Measurements from ENCODE around the gene GLTPD2. TPM values are rescaled to one million over a fixed set of nuclear protein-coding genes. Genes with fewer than 3 reads are reported as not detected.
"Not testable (repeated sequence)": the region's sequence is repeated elsewhere in the genome, so short reads cannot be mapped to it uniquely, and the experiment has no call there.

The GLTPD2 gene
- total RNA-seq, 2 experiments from 2014 or later: not detected

GRCh38 chr17:4827399-4827798, 38.6 kb downstream of the GLTPD2 start:
- Mint-ChIP-seq H3K36me3 (no peaks in the 10 kb centered on the region), H3K27me3 (peaks cover 4% of the 10 kb centered on the region), H3K27ac (no peak overlapping the region), H3K4me3 (no peak overlapping the region), H3K9me3 (ENCODE audit: low read depth) (no peaks in the 10 kb centered on the region), H3K4me1 (peaks cover 1% of the 10 kb centered on the region)
- DNase-seq: no peak
- no peak for ATAC-seq
- CTCF ChIA-PET: no interaction called here

GRCh38 chr17:4832829-4833177, 44.0 kb downstream of the GLTPD2 start:
- Mint-ChIP-seq H3K4me3 (peak overlapping the region; percentile 75), H3K4me1 (peaks cover 33% of the 10 kb centered on the region), H3K27ac (peak overlapping the region; percentile 79)
- CTCF ChIA-PET: interaction anchor here (1.8 kb wide), 1 partner anchor 25 kb away, joined by 4 read pairs; the partner anchor contains the start of gene PLD2
- DNase-seq; H3K9me3 Mint-ChIP-seq (ENCODE audit: low read depth); H3K27me3 Mint-ChIP-seq; H3K36me3 Mint-ChIP-seq: not testable (repeated sequence)
- ATAC-seq: peak; percentile 11

- H3K36me3 Mint-ChIP-seq: peaks cover 5% of the 10 kb centered on the region
- H3K27me3 Mint-ChIP-seq: peaks cover 4% of the 10 kb centered on the region
- DNase-seq: peak; percentile 94
- CTCF ChIA-PET: interaction anchor here (0.7 to 1.8 kb wide), 3 partner anchors 8 to 43 kb away, joined by 4 to 5 read pairs (median 4); partner anchors contain the start of gene PLD2
- peak within 1 kb of the TSS; percentile 79 for H3K27ac Mint-ChIP-seq
- peaks cover 33% of the 10 kb centered on the region for H3K4me1 Mint-ChIP-seq
- H3K9me3 Mint-ChIP-seq (ENCODE audit: low read depth): no peaks in the 10 kb centered on the region
- peak within 1 kb of the TSS; percentile 93 for H3K4me3 Mint-ChIP-seq
- peak; percentile 91 for ATAC-seq
Measured at GRCh38 chr17:4833178-4833940, 44.6 kb downstream of the GLTPD2 start, which contains the start of gene MINK1. TSS of gene MINK1 (plus strand) at chr17:4833340. CDS start at chr17:4833584, 244 bp downstream.

GRCh38 chr17:4833941-4834680, 45.3 kb downstream of the GLTPD2 start:
- DNase-seq (no peak), ATAC-seq (no peak)
- H3K27me3 Mint-ChIP-seq: no peaks in the 10 kb centered on the region
- CTCF ChIA-PET: interaction anchor here (0.7 to 1.8 kb wide), 3 partner anchors 9 to 44 kb away, joined by 4 to 5 read pairs (median 4); partner anchors contain the start of gene PLD2
- peaks cover 37% of the 10 kb centered on the region for H3K4me1 Mint-ChIP-seq
- peaks cover 6% of the 10 kb centered on the region for H3K36me3 Mint-ChIP-seq
- H3K4me3 Mint-ChIP-seq: peak overlapping the region; percentile 93
- H3K27ac Mint-ChIP-seq: peak overlapping the region; percentile 69
- H3K9me3 Mint-ChIP-seq (ENCODE audit: low read depth): no peaks in the 10 kb centered on the region

GRCh38 chr17:4834681-4835020, 45.9 kb downstream of the GLTPD2 start:
- CTCF ChIA-PET: interaction anchor here (1.2 kb wide), 1 partner anchor 45 kb away, joined by 5 read pairs; no protein-coding TSS in a partner anchor
- H3K36me3 Mint-ChIP-seq: peaks cover 9% of the 10 kb centered on the region
- peaks cover 43% of the 10 kb centered on the region for H3K4me1 Mint-ChIP-seq
- H3K9me3 Mint-ChIP-seq (ENCODE audit: low read depth): no peaks in the 10 kb centered on the region
- H3K27me3 Mint-ChIP-seq: no peaks in the 10 kb centered on the region
- H3K27ac Mint-ChIP-seq: peak overlapping the region; percentile 34
- DNase-seq (no peak), ATAC-seq (no peak)
- peak overlapping the region; percentile 93 for H3K4me3 Mint-ChIP-seq

GRCh38 chr17:4836221-4836620, 47.5 kb downstream of the GLTPD2 start:
- Mint-ChIP-seq H3K36me3 (peaks cover 9% of the 10 kb centered on the region), H3K9me3 (ENCODE audit: low read depth) (no peaks in the 10 kb centered on the region), H3K4me1 (peaks cover 59% of the 10 kb centered on the region), H3K4me3 (peak overlapping the region; percentile 93), H3K27me3 (no peaks in the 10 kb centered on the region), H3K27ac (no peak overlapping the region)
- ATAC-seq (no peak), DNase-seq (no peak)
- CTCF ChIA-PET: no interaction called here

GRCh38 chr17:4837471-4838308, 48.9 kb downstream of the GLTPD2 start:
- Mint-ChIP-seq H3K4me3 (no peak overlapping the region), H3K27ac (no peak overlapping the region), H3K27me3 (no peaks in the 10 kb centered on the region), H3K9me3 (ENCODE audit: low read depth) (no peaks in the 10 kb centered on the region), H3K4me1 (peaks cover 62% of the 10 kb centered on the region), H3K36me3 (peaks cover 9% of the 10 kb centered on the region)
- CTCF ChIA-PET: no interaction called here
- ATAC-seq: no peak
- DNase-seq: no peak

GRCh38 chr17:4838309-4838785, 49.6 kb downstream of the GLTPD2 start:
- Mint-ChIP-seq H3K4me1 (peaks cover 62% of the 10 kb centered on the region), H3K4me3 (no peak overlapping the region), H3K27me3 (no peaks in the 10 kb centered on the region), H3K27ac (no peak overlapping the region), H3K9me3 (ENCODE audit: low read depth) (no peaks in the 10 kb centered on the region), H3K36me3 (peaks cover 9% of the 10 kb centered on the region)
- DNase-seq (no peak), ATAC-seq (no peak)
- CTCF ChIA-PET: no interaction called here

- DNase-seq (no peak), ATAC-seq (no peak)
- H3K9me3 Mint-ChIP-seq (ENCODE audit: low read depth): no peaks in the 10 kb centered on the region
- CTCF ChIA-PET: interaction anchor here (1.6 kb wide), 1 partner anchor 18 kb away, joined by 5 read pairs; no protein-coding TSS in a partner anchor
- peaks cover 9% of the 10 kb centered on the region for H3K36me3 Mint-ChIP-seq
- H3K27me3 Mint-ChIP-seq: no peaks in the 10 kb centered on the region
- H3K27ac Mint-ChIP-seq: no peak overlapping the region
- H3K4me3 Mint-ChIP-seq: no peak overlapping the region
- H3K4me1 Mint-ChIP-seq: peaks cover 57% of the 10 kb centered on the region
Measured at GRCh38 chr17:4839221-4839620, 50.5 kb downstream of the GLTPD2 start.

Other genes starting within 250 kb of the GLTPD2 start
- 10 to 100 TPM; 72.4 to 94.3 TPM for gene MYBBP1A, start 233.6 kb upstream of the GLTPD2 start, total RNA-seq
- gene GGT6, start 228.4 kb upstream of the GLTPD2 start, total RNA-seq: not detected
- not detected for gene SMTNL2, start 204.4 kb upstream of the GLTPD2 start, total RNA-seq
- not detected for gene ALOX15, start 147.3 kb upstream of the GLTPD2 start, total RNA-seq
- gene PELP1, start 84.8 kb upstream of the GLTPD2 start, total RNA-seq: 10 to 100 TPM; 88.5 to 96.9 TPM
- 100 to 1,000 TPM; 348 to 365 TPM for gene ARRB2, start 78.3 kb upstream of the GLTPD2 start, total RNA-seq
- gene MED11, start 57.5 kb upstream of the GLTPD2 start, total RNA-seq: 10 to 100 TPM; 23.6 to 26.1 TPM
- under 1 TPM in 1 of 2 experiments, not detected in 1; 0.12 TPM for gene ZMYND15, start 49.1 kb upstream of the GLTPD2 start, total RNA-seq
- under 1 TPM; 0.70 to 0.96 TPM for gene CXCL16, start 49.0 kb upstream of the GLTPD2 start, total RNA-seq
- gene TM4SF5, start 17.1 kb upstream of the GLTPD2 start, total RNA-seq: not detected
- gene VMO1, start 2.6 kb upstream of the GLTPD2 start, total RNA-seq: under 1 TPM; 0.37 to 0.50 TPM
- 100 to 1,000 TPM; 119 to 157 TPM for gene PSMB6, start 7.2 kb downstream of the GLTPD2 start, total RNA-seq
- gene PLD2, start 18.2 kb downstream of the GLTPD2 start, total RNA-seq: 10 to 100 TPM; 11.7 to 14.5 TPM
- 100 to 1,000 TPM in 1 of 2 experiments, 10 to 100 TPM in 1; 87.4 to 107 TPM for gene MINK1, start 44.4 kb downstream of the GLTPD2 start, total RNA-seq
- 1 to 10 TPM in 1 of 2 experiments, under 1 TPM in 1; 0.98 to 1.2 TPM for gene C17orf107, start 110.6 kb downstream of the GLTPD2 start, total RNA-seq
- under 1 TPM; 0.40 to 0.41 TPM for gene CHRNE, start 114.1 kb downstream of the GLTPD2 start, total RNA-seq
- not detected for gene GP1BA, start 143.3 kb downstream of the GLTPD2 start, total RNA-seq
- gene SLC25A11, start 151.1 kb downstream of the GLTPD2 start, total RNA-seq: 10 to 100 TPM; 82.3 to 84.6 TPM
- gene RNF167, start 151.3 kb downstream of the GLTPD2 start, total RNA-seq: 100 to 1,000 TPM; 226 to 273 TPM
- gene PFN1, start 159.6 kb downstream of the GLTPD2 start, total RNA-seq: 1,000 to 10,000 TPM; 2,029 to 2,329 TPM
- gene ENO3, start 162.2 kb downstream of the GLTPD2 start, total RNA-seq: 10 to 100 TPM; 27.7 to 30.8 TPM
- 10 to 100 TPM; 60.5 to 70.1 TPM for gene SPAG7, start 178.9 kb downstream of the GLTPD2 start, total RNA-seq
- 10 to 100 TPM; 60.6 to 72.5 TPM for gene CAMTA2, start 198.7 kb downstream of the GLTPD2 start, total RNA-seq
- gene INCA1, start 208.6 kb downstream of the GLTPD2 start, total RNA-seq: under 1 TPM; 0.20 to 0.23 TPM
- 10 to 100 TPM; 39.8 to 51.0 TPM for gene KIF1C, start 209.0 kb downstream of the GLTPD2 start, total RNA-seq
- 1 to 10 TPM in 1 of 2 experiments, under 1 TPM in 1; 0.84 to 2.2 TPM for gene SLC52A1, start 246.5 kb downstream of the GLTPD2 start, total RNA-seq